Common myeloid progenitor, CD34-positive (primary cell): ENCODE measurements around the gene SEC23A.

Experiments used
- CTCF ChIA-PET: fragments of 350-600 bp; sonication (Branson Sonifier 250); formaldehyde crosslinking; loops from one replicate; lab custom pipeline; 2021; ENCODE audit warnings: antibody characterized with exemption; lab: Charles Lee
- POLR2A ChIA-PET: fragments of 350-600 bp; sonication (Branson Sonifier 250); formaldehyde crosslinking; loops from one replicate; lab custom pipeline; 2021; ENCODE audit warnings: antibody characterized with exemption; lab: Charles Lee
- DNase-seq, 3 donors: peaks; one replicate each; pipeline versions ENCODE4 v3.0.0 to v3.0.0-alpha.2; 2013
- H3K27ac ChIP-seq, 2 experiments: 1 replicate in 1 of 2; 2 replicates in 1 of 2; pipeline ENCODE4 v1.7.0; 2013; ENCODE audit warnings: inconsistent platforms in 2 of 2, low read length in 2 of 2, mild to moderate bottlenecking in 2 of 2, low read depth in 1 of 2, moderate library complexity in 1 of 2; ENCODE audit not compliant: severe bottlenecking in 2 of 2, insufficient read depth in 1 of 2, poor library complexity in 1 of 2
- H3K27me3 ChIP-seq, 5 experiments: replicated peaks in 2 of 5; 1 replicate in 3 of 5; 2 replicates in 2 of 5; pipeline versions ENCODE4 v1.6.1 to v1.7.0; 2013; ENCODE audit warnings: low read length in 4 of 5, mild to moderate bottlenecking in 2 of 5, moderate library complexity in 2 of 5, inconsistent platforms in 1 of 5; ENCODE audit not compliant: insufficient read depth in 5 of 5, control insufficient read depth in 4 of 5
- H3K36me3 ChIP-seq, 4 experiments: 1 replicate in 2 of 4; 2 replicates in 2 of 4; pipeline versions ENCODE4 v1.6.1 to v1.7.0; 2013; ENCODE audit warnings: low read length in 3 of 4, control low read depth in 1 of 4, mild to moderate bottlenecking in 1 of 4; ENCODE audit not compliant: control insufficient read depth in 4 of 4, insufficient read depth in 4 of 4
- H3K4me1 ChIP-seq, 4 experiments: 1 replicate in 3 of 4; 2 replicates in 1 of 4; pipeline versions ENCODE4 v1.6.1 to v1.7.1; 2013; ENCODE audit warnings: low read length in 3 of 4, mild to moderate bottlenecking in 3 of 4, control low read depth in 1 of 4, inconsistent platforms in 1 of 4, moderate library complexity in 1 of 4; ENCODE audit not compliant: control insufficient read depth in 4 of 4, insufficient read depth in 4 of 4; ENCODE audit errors: control extremely low read depth in 1 of 4
- H3K4me3 ChIP-seq, 7 experiments: 1 replicate in 4 of 7; 2 replicates in 3 of 7; pipeline versions ENCODE4 v1.5.1 to v1.7.0; 2013; ENCODE audit warnings: mild to moderate bottlenecking in 7 of 7, low read length in 6 of 7, moderate library complexity in 6 of 7, inconsistent platforms in 2 of 7, low read depth in 2 of 7, control low read depth in 1 of 7; ENCODE audit not compliant: insufficient read depth in 4 of 7, control insufficient read depth in 1 of 7; ENCODE audit errors: extremely low read depth in 1 of 7
- H3K9me3 ChIP-seq, 5 experiments: 1 replicate in 4 of 5; 2 replicates in 1 of 5; pipeline versions ENCODE4 v1.6.1 to v1.7.1; 2013; ENCODE audit warnings: low read length in 4 of 5, mild to moderate bottlenecking in 2 of 5, inconsistent platforms in 1 of 5, low read depth in 1 of 5, moderate library complexity in 1 of 5; ENCODE audit not compliant: control insufficient read depth in 4 of 5, insufficient read depth in 2 of 5; ENCODE audit errors: control extremely low read depth in 1 of 5
- WGBS: methylation state at CpG from one replicate; pipeline ENCODE4 v1.1.5; 2013; ENCODE audit not compliant: insufficient coverage; 5-methylcytosine and 5-hydroxymethylcytosine counted together

Gene SEC23A

GRCh38 chr14:39094515-39094914 lies 8.5 kb downstream of the SEC23A start:
- ChIA-PET CTCF (no interaction called here), POLR2A (no interaction called here)
- peaks cover 9 to 45% (median 20%) of the 10 kb centered on the region in 4 experiments for H3K36me3 ChIP-seq

GRCh38 chr14:39091716-39092115 lies 11.3 kb downstream of the SEC23A start:
- no peak for DNase-seq
- CTCF ChIA-PET, result no interaction called here
- Histone ChIP-seq H3K4me3 (no peak overlapping the region), H3K27me3 (no peaks in the 10 kb centered on the region), H3K36me3 (peaks cover 11 to 53% (median 24%) of the 10 kb centered on the region in 4 experiments), H3K9me3 (no peaks in the 10 kb centered on the region), H3K4me1 (no peaks in the 10 kb centered on the region), H3K27ac (no peak overlapping the region)
- POLR2A ChIA-PET, result no interaction called here
- WGBS, result no CpG with 5 or more reads among the region's 1 CpG

More at GRCh38 chr14:39094515-39094914, 8.5 kb downstream of the SEC23A start:
- DNase-seq, result no peak
- Histone ChIP-seq H3K4me1 (no peaks in the 10 kb centered on the region), H3K4me3 (no peak overlapping the region), H3K27me3 (no peaks in the 10 kb centered on the region), H3K9me3 (no peaks in the 10 kb centered on the region), H3K27ac (no peak overlapping the region)
- 100% methylated on average over 1 of the region's 3 CpGs for WGBS

- peaks cover 11 to 61% (median 33%) of the 10 kb centered on the region in 4 experiments for H3K36me3 ChIP-seq
- no peak for DNase-seq
- ChIA-PET CTCF (interaction anchor here (1.3 kb wide), 1 partner anchor 9 kb away, joined by 4 read pairs; no protein-coding TSS in a partner anchor), POLR2A (no interaction called here)
- H3K27ac ChIP-seq, result no peak overlapping the region
- H3K27me3 ChIP-seq, result no peaks in the 10 kb centered on the region
- no peak overlapping the region for H3K4me3 ChIP-seq
- 93% methylated on average over 3 of the region's 4 CpGs for WGBS
- H3K4me1 ChIP-seq, result no peaks in the 10 kb centered on the region
- no peaks in the 10 kb centered on the region for H3K9me3 ChIP-seq
Observed at GRCh38 chr14:39090548-39091111, 12.4 kb downstream of the SEC23A start.

DNA sequence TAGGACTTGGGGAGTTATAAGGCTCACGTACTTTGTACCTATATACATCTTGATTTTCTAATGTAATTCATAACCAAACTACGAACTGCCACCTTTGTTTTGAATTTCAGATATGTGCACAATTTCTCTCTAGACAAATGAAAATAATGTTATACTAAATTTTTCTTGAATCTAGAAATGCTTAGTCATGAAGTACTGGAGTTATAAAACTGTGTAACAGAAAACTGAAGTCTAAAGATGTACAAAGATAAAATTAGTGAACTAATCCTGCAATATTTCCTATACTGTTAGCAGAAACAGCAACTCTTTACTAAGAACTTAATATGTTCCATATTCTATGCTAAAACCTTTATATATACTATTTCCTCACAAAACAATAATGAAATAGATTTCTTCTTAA lies 15.5 kb downstream of the SEC23A start:
- no peak for DNase-seq
- CTCF ChIA-PET, result no interaction called here
- H3K27me3 ChIP-seq, result no peaks in the 10 kb centered on the region
- H3K4me3 ChIP-seq, result no peak overlapping the region
- no peaks in the 10 kb centered on the region for H3K9me3 ChIP-seq
- peak overlapping the region in 1 of 2 experiments; percentile 50 for H3K27ac ChIP-seq
- no CpG with 5 or more reads among the region's 2 CpGs for WGBS
- peaks cover 16 to 64% (median 38%) of the 10 kb centered on the region in 4 experiments for H3K36me3 ChIP-seq
- no peaks in the 10 kb centered on the region for H3K4me1 ChIP-seq
- POLR2A ChIA-PET, result no interaction called here

DNA sequence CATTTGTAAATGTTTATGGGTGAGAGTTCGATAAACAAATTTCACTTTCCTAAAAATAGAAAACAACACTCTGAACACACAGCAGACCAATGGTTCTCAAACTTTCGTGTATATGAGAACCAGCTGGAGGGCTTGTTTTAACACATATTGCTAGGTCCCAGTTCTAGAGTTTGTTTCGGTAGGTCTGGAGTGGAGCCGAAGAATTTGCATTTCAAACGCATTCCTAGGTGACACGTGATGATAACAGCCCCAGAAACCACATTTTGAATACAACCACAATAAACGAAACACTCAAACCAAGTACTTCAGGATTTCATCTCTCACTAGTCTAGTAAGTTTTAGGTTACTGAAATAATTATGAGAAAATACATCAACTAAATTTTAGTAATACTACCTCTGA lies 17.1 kb downstream of the SEC23A start:
- no peak for DNase-seq
- Histone ChIP-seq H3K27ac (no peak overlapping the region), H3K9me3 (no peaks in the 10 kb centered on the region), H3K4me3 (no peak overlapping the region), H3K4me1 (no peaks in the 10 kb centered on the region), H3K27me3 (no peaks in the 10 kb centered on the region), H3K36me3 (peaks cover 13 to 59% (median 36%) of the 10 kb centered on the region in 4 experiments)
- ChIA-PET CTCF (interaction anchor here (0.8 kb wide), 1 partner anchor 16 kb away, joined by 3 read pairs; no protein-coding TSS in a partner anchor), POLR2A (no interaction called here)
- 90% methylated on average over 2 of the region's 7 CpGs for WGBS

DNA sequence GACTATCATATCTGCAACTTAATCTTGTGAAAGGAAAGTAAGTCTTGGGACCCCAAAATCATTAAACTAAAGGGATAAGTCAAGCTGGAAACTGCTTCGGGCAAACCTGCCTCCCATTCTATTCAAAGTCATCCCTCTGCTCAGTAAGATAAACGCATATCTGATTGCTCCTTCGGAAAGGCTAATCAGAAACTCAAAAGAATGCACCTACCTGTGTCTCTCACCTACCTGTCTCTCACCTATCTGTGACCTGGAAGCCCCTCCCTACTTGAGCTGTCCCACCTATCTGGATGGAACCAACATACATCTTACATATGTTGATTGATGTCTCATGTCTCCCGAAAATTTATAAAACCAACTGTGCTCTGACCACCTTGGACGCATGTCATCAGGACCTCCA lies 19.9 kb downstream of the SEC23A start:
- Histone ChIP-seq H3K36me3 (peaks cover 12 to 43% (median 30%) of the 10 kb centered on the region in 4 experiments), H3K9me3 (no peaks in the 10 kb centered on the region), H3K4me1 (no peaks in the 10 kb centered on the region), H3K27me3 (no peaks in the 10 kb centered on the region), H3K4me3 (no peak overlapping the region), H3K27ac (no peak overlapping the region)
- ChIA-PET POLR2A (no interaction called here), CTCF (no interaction called here)
- WGBS, result 75% methylated on average over 4 of the region's 5 CpGs
- no peak for DNase-seq

DNA sequence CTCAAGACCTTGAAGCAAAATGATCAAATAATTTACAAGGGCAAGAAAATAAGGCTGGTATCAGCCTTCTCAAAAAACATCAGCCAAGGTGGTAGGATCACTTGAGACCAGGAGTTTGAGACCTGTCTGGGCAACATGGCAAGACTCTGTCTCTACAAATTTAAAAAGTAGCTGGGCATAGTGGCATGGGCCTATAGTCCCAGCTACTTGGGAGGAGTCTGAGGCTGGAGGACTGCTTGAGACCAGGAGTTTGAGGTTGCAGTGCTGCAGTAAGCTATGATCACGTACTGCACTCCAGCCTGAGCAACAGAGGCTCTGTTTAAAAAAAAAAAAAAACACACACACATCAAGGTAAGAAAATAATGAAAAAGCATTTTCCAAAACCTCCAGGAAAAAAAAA lies 22.1 kb downstream of the SEC23A start:
- no peak overlapping the region for H3K27ac ChIP-seq
- no peaks in the 10 kb centered on the region for H3K9me3 ChIP-seq
- no peak for DNase-seq
- H3K4me3 ChIP-seq, result no peak overlapping the region
- CTCF ChIA-PET, result interaction anchor here (1.4 kb wide), 1 partner anchor 20 kb away, joined by 5 read pairs; no protein-coding TSS in a partner anchor
- 100% methylated on average over 1 of the region's 1 CpG for WGBS
- POLR2A ChIA-PET, result no interaction called here
- peaks cover 11 to 41% (median 23%) of the 10 kb centered on the region in 4 experiments for H3K36me3 ChIP-seq
- H3K27me3 ChIP-seq, result no peaks in the 10 kb centered on the region
- H3K4me1 ChIP-seq, result no peaks in the 10 kb centered on the region
